GM23338 (cell line): ENCODE data around the gene NEO1. TPM values are rescaled to one million over a fixed set of nuclear protein-coding genes. Genes with fewer than 3 reads are reported as not detected.

Source experiments
- ATAC-seq: fragments of 200-7000 bp; cut with Tn5 transposase; 3 replicates; pipeline ENCODE4 v1.9.1; 2020
- DNase-seq: peaks from one replicate; pipeline ENCODE4 v3.0.0-alpha.2; 2015; ENCODE audit warnings: low spot score
- H2AFZ ChIP-seq: fragments of 200-600 bp; sonication (generic); 2 replicates; pipeline ENCODE4 v1.8.0; 2016; ENCODE audit warnings: antibody characterized with exemption, mild to moderate bottlenecking, moderate library complexity
- H3F3A ChIP-seq: fragments of 200-600 bp; sonication (generic); replicated peaks from 2 replicates; pipeline ENCODE4 v1.8.0; 2017; ENCODE audit warnings: antibody characterized with exemption, mixed run types, low read depth
- H3K27ac ChIP-seq: fragments of 200-600 bp; sonication (generic); 2 replicates; pipeline ENCODE4 v1.6.1; 2016; ENCODE audit warnings: low read depth
- H3K27me3 ChIP-seq: fragments of 200-600 bp; sonication (generic); 2 replicates; pipeline ENCODE4 v1.8.0; 2016; ENCODE audit warnings: mild to moderate bottlenecking, mixed run types, moderate library complexity; ENCODE audit not compliant: insufficient read depth
- H3K36me3 ChIP-seq: fragments of 200-600 bp; sonication (generic); 2 replicates; pipeline ENCODE4 v1.8.0; 2016; ENCODE audit warnings: mild to moderate bottlenecking; ENCODE audit not compliant: insufficient read depth
- H3K4me1 ChIP-seq: fragments of 200-600 bp; sonication (generic); 2 replicates; pipeline ENCODE4 v1.8.0; 2016; ENCODE audit warnings: mild to moderate bottlenecking, moderate library complexity; ENCODE audit not compliant: insufficient read depth
- H3K4me2 ChIP-seq: fragments of 200-600 bp; sonication (generic); 2 replicates; pipeline ENCODE4 v1.7.1; 2017; ENCODE audit warnings: mixed run types
- H3K4me3 ChIP-seq: fragments of 200-600 bp; sonication (generic); 2 replicates; pipeline ENCODE4 v1.6.1; 2016; ENCODE audit warnings: mixed run types
- H3K79me2 ChIP-seq: fragments of 200-600 bp; sonication (generic); replicated peaks from 2 replicates; pipeline ENCODE4 v1.8.0; 2017; ENCODE audit warnings: mild to moderate bottlenecking; ENCODE audit not compliant: insufficient read depth
- H3K9me2 ChIP-seq: fragments of 200-600 bp; sonication (generic); 2 replicates; pipeline ENCODE4 v1.8.0; 2017; ENCODE audit not compliant: insufficient read depth
- H4K20me1 ChIP-seq: fragments of 200-600 bp; sonication (generic); replicated peaks from 2 replicates; pipeline ENCODE4 v1.8.0; 2017; ENCODE audit warnings: mild to moderate bottlenecking; ENCODE audit not compliant: insufficient read depth
- H3K27ac Mint-ChIP-seq: 2 replicates; pipeline ENCODE4 v1.8.0; 2020; ENCODE audit warnings: inconsistent platforms, mild to moderate bottlenecking, moderate library complexity, mixed read lengths
- H3K27me3 Mint-ChIP-seq: 3 replicates; pipeline ENCODE4 v1.8.0; 2022; ENCODE audit warnings: low read depth, mild to moderate bottlenecking, moderate library complexity, mixed read lengths, inconsistent platforms; ENCODE audit not compliant: insufficient read depth, poor library complexity
- H3K36me3 Mint-ChIP-seq: 3 replicates; pipeline ENCODE4 v1.8.0; 2021; ENCODE audit warnings: low read depth, mild to moderate bottlenecking, inconsistent platforms, moderate library complexity, mixed read lengths
- H3K4me1 Mint-ChIP-seq: 3 replicates; pipeline ENCODE4 v1.8.0; 2020; ENCODE audit warnings: mild to moderate bottlenecking, inconsistent platforms, mixed read lengths
- H3K4me3 Mint-ChIP-seq: 3 replicates; pipeline ENCODE4 v1.8.0; 2021; ENCODE audit warnings: moderate library complexity, mild to moderate bottlenecking, inconsistent platforms, mixed read lengths
- H3K9me3 Mint-ChIP-seq: 3 replicates; pipeline ENCODE4 v1.8.0; 2020; ENCODE audit warnings: moderate library complexity, mild to moderate bottlenecking, inconsistent platforms, mixed read lengths
- CREB1 ChIP-seq: fragments of 250-450 bp; sonication (Bioruptor Pico); IDR thresholded peaks from 2 replicates; pipeline ENCODE4 v1.5.0; 2020; ENCODE audit warnings: low read depth, mild to moderate bottlenecking, moderate library complexity
- ETS1 ChIP-seq: IDR thresholded peaks from 2 replicates; pipeline ENCODE4 v1.6.1; 2016; ENCODE audit warnings: antibody characterized with exemption
- EZH2 ChIP-seq: fragments of 200-600 bp; sonication (generic); IDR thresholded peaks from one replicate; pipeline ENCODE4 v1.8.0; 2017; ENCODE audit warnings: antibody characterized with exemption, mild to moderate bottlenecking, low read depth; ENCODE audit not compliant: unreplicated experiment
- EZH2phosphoT487 ChIP-seq: fragments of 200-600 bp; sonication (generic); IDR thresholded peaks from one replicate; pipeline ENCODE4 v1.8.1; 2018; ENCODE audit warnings: antibody characterized with exemption; ENCODE audit not compliant: unreplicated experiment
- JUNB ChIP-seq: IDR thresholded peaks from one replicate; pipeline ENCODE4 v1.6.1; 2016; ENCODE audit warnings: antibody characterized with exemption; ENCODE audit not compliant: unreplicated experiment
- NANOG ChIP-seq: IDR thresholded peaks from 2 replicates; pipeline ENCODE4 v1.6.1; 2016; ENCODE audit warnings: antibody characterized with exemption, borderline replicate concordance
- POLR2AphosphoS5 ChIP-seq: IDR thresholded peaks from 2 replicates; pipeline ENCODE4 v1.6.1; 2016; ENCODE audit warnings: antibody characterized with exemption, low read depth
- STAT1 ChIP-seq: IDR thresholded peaks from one replicate; pipeline ENCODE4 v1.6.1; 2016; ENCODE audit warnings: antibody characterized with exemption; ENCODE audit not compliant: unreplicated experiment
- ZNF114 ChIP-seq: fragments of 250-450 bp; sonication (Bioruptor Pico); IDR thresholded peaks from 2 replicates; pipeline ENCODE4 v1.5.0; 2020; ENCODE audit warnings: mild to moderate bottlenecking, moderate library complexity
- ZNF331 ChIP-seq: fragments of 250-450 bp; sonication (Bioruptor Pico); IDR thresholded peaks from 2 replicates; pipeline ENCODE4 v1.5.0; 2020; ENCODE audit warnings: low read depth, mild to moderate bottlenecking, moderate library complexity
- polyA plus RNA-seq: library from polyadenylated mRNA; unstranded; fragments of >200 nt; fragmentation: Nextera tagmentation; extraction: Ambion mirVana; gene quantifications from 2 replicates; pipeline ENCODE4 v1.2.1, GENCODE V29; 2016
- total RNA-seq: library from RNA; depleted of rRNA; stranded (reverse); fragments of >200 nt; shearing (Covaris generic); gene quantifications from 2 replicates; pipeline ENCODE4 v1.2.3, GENCODE V29; 2014
- TF ChIP-seq, protein P1 (sequence below): fragments of 250-450 bp; sonication (Bioruptor Pico); IDR thresholded peaks from 2 replicates; pipeline ENCODE4 v1.5.0; 2020; ENCODE audit warnings: mild to moderate bottlenecking, moderate library complexity
- TF ChIP-seq, protein P2 (sequence below), 2 experiments: fragments of 200-600 bp in 1 of 2; sonication (generic) in 1 of 2; conservative IDR thresholded peaks; 2 replicates each; pipeline versions ENCODE4 v1.5.1 to v1.6.1; 2016 to 2017; ENCODE audit warnings: antibody characterized with exemption in 2 of 2, low read depth in 2 of 2, mild to moderate bottlenecking in 2 of 2, moderate library complexity in 1 of 2

The NEO1 gene
- total and polyA plus RNA-seq, 2 experiments from 2014 or later: 8.4 to 45.8 TPM

- H3K27ac Mint-ChIP-seq: no peak overlapping the region
- peaks cover 97% of the 10 kb centered on the region for H3K79me2 ChIP-seq
Measured at GRCh38 chr15:73069109-73069508, 16.8 kb downstream of the NEO1 start.

DNA sequence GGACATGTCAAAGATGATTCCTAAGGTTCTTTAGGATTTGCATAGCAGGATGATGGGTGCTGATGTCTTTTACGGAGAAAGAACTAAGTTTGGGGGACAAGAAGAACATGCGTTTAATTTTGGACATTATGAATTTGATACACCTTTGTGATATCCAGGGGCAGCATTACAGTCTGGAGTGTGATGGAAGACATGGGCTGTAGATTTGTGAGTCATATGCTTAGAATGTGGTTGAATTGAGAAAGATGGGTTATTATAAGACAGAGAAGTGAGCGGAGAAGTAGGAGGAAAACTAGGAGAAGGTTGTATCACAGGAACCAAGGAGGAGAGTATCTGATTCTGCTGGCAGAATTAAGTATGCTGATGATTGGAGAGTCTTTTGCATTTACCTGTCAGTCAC, 20.6 kb downstream of the NEO1 start:
- no peak overlapping the region for H2AFZ ChIP-seq
- no peaks in the 10 kb centered on the region for H3K27me3 ChIP-seq
- H3K27ac ChIP-seq: no peak overlapping the region
- no peak for DNase-seq
- no peaks in the 10 kb centered on the region for H3K27me3 Mint-ChIP-seq
- no peaks in the 10 kb centered on the region for H3K4me1 ChIP-seq
- H3K4me1 Mint-ChIP-seq: peaks cover 2% of the 10 kb centered on the region; the same call in 1 of the 3 replicates
- H4K20me1 ChIP-seq: peaks cover 25% of the 10 kb centered on the region
- no peak overlapping the region for H3K4me3 Mint-ChIP-seq
- no peaks in the 10 kb centered on the region for H3K36me3 Mint-ChIP-seq
- no peaks in the 10 kb centered on the region for H3K9me3 Mint-ChIP-seq
- H3K27ac Mint-ChIP-seq: no peak overlapping the region
- H3K36me3 ChIP-seq: no peaks in the 10 kb centered on the region
- peaks cover 99% of the 10 kb centered on the region for H3K79me2 ChIP-seq
- H3K4me2 ChIP-seq: no peak overlapping the region
- H3F3A ChIP-seq: no peaks in the 10 kb centered on the region
- no peak for ATAC-seq
- no peaks in the 10 kb centered on the region for H3K9me2 ChIP-seq
- H3K4me3 ChIP-seq: no peak overlapping the region
- TF ChIP-seq POLR2AphosphoS5 (no peak), JUNB (no peak), ZNF114 (no peak), EZH2 (no peak), STAT1 (no peak), CREB1 (no peak), NANOG (no peak), EZH2phosphoT487 (no peak), ZNF331 (CRISPR knock-in tag) (no peak), ETS1 (no peak)
- TF ChIP-seq, protein P1, sequence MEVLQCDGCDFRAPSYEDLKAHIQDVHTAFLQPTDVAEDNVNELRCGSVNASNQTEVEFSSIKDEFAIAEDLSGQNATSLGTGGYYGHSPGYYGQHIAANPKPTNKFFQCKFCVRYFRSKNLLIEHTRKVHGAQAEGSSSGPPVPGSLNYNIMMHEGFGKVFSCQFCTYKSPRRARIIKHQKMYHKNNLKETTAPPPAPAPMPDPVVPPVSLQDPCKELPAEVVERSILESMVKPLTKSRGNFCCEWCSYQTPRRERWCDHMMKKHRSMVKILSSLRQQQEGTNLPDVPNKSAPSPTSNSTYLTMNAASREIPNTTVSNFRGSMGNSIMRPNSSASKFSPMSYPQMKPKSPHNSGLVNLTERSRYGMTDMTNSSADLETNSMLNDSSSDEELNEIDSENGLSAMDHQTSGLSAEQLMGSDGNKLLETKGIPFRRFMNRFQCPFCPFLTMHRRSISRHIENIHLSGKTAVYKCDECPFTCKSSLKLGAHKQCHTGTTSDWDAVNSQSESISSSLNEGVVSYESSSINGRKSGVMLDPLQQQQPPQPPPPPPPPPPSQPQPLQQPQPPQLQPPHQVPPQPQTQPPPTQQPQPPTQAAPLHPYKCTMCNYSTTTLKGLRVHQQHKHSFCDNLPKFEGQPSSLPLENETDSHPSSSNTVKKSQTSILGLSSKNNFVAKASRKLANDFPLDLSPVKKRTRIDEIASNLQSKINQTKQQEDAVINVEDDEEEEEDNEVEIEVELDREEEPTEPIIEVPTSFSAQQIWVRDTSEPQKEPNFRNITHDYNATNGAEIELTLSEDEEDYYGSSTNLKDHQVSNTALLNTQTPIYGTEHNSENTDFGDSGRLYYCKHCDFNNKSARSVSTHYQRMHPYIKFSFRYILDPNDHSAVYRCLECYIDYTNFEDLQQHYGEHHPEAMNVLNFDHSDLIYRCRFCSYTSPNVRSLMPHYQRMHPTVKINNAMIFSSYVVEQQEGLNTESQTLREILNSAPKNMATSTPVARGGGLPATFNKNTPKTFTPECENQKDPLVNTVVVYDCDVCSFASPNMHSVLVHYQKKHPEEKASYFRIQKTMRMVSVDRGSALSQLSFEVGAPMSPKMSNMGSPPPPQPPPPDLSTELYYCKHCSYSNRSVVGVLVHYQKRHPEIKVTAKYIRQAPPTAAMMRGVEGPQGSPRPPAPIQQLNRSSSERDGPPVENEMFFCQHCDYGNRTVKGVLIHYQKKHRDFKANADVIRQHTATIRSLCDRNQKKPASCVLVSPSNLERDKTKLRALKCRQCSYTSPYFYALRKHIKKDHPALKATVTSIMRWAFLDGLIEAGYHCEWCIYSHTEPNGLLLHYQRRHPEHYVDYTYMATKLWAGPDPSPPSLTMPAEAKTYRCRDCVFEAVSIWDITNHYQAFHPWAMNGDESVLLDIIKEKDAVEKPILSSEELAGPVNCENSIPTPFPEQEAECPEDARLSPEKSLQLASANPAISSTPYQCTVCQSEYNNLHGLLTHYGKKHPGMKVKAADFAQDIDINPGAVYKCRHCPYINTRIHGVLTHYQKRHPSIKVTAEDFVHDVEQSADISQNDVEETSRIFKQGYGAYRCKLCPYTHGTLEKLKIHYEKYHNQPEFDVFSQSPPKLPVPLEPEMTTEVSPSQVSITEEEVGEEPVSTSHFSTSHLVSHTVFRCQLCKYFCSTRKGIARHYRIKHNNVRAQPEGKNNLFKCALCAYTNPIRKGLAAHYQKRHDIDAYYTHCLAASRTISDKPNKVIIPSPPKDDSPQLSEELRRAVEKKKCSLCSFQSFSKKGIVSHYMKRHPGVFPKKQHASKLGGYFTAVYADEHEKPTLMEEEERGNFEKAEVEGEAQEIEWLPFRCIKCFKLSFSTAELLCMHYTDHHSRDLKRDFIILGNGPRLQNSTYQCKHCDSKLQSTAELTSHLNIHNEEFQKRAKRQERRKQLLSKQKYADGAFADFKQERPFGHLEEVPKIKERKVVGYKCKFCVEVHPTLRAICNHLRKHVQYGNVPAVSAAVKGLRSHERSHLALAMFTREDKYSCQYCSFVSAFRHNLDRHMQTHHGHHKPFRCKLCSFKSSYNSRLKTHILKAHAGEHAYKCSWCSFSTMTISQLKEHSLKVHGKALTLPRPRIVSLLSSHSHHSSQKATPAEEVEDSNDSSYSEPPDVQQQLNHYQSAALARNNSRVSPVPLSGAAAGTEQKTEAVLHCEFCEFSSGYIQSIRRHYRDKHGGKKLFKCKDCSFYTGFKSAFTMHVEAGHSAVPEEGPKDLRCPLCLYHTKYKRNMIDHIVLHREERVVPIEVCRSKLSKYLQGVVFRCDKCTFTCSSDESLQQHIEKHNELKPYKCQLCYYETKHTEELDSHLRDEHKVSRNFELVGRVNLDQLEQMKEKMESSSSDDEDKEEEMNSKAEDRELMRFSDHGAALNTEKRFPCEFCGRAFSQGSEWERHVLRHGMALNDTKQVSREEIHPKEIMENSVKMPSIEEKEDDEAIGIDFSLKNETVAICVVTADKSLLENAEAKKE (CRISPR knock-in tag): no peak
- TF ChIP-seq, protein P2, sequence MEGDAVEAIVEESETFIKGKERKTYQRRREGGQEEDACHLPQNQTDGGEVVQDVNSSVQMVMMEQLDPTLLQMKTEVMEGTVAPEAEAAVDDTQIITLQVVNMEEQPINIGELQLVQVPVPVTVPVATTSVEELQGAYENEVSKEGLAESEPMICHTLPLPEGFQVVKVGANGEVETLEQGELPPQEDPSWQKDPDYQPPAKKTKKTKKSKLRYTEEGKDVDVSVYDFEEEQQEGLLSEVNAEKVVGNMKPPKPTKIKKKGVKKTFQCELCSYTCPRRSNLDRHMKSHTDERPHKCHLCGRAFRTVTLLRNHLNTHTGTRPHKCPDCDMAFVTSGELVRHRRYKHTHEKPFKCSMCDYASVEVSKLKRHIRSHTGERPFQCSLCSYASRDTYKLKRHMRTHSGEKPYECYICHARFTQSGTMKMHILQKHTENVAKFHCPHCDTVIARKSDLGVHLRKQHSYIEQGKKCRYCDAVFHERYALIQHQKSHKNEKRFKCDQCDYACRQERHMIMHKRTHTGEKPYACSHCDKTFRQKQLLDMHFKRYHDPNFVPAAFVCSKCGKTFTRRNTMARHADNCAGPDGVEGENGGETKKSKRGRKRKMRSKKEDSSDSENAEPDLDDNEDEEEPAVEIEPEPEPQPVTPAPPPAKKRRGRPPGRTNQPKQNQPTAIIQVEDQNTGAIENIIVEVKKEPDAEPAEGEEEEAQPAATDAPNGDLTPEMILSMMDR (conservative IDR thresholded peaks at IDR 0.05; ENCODE audit: low read depth in 2 of 2): no peak

More at GRCh38 chr15:73069109-73069508, 16.8 kb downstream of the NEO1 start:
- Mint-ChIP-seq H3K36me3 (no peaks in the 10 kb centered on the region), H3K4me3 (no peak overlapping the region), H3K27me3 (peaks cover 3% of the 10 kb centered on the region), H3K9me3 (no peaks in the 10 kb centered on the region), H3K4me1 (no peaks in the 10 kb centered on the region)
- H3K36me3 ChIP-seq: no peaks in the 10 kb centered on the region
- TF ChIP-seq ZNF114 (no peak), EZH2 (no peak)
- no peaks in the 10 kb centered on the region for H3K9me2 ChIP-seq
- H4K20me1 ChIP-seq: peaks cover 28% of the 10 kb centered on the region
- no peaks in the 10 kb centered on the region for H3F3A ChIP-seq
- H3K4me3 ChIP-seq: no peak overlapping the region
- H3K27me3 ChIP-seq: no peaks in the 10 kb centered on the region
- DNase-seq: no peak
- H3K4me1 ChIP-seq: no peaks in the 10 kb centered on the region
- no peak overlapping the region for H3K4me2 ChIP-seq
- ATAC-seq: no peak
- no peak overlapping the region for H3K27ac ChIP-seq
- H2AFZ ChIP-seq: no peak overlapping the region
